Measurements from ENCODE around the gene TMEM156.
A peak's percentile ranks its signal among the peaks of the same experiment; 100 is the strongest.
"Not testable (repeated sequence)": the region's sequence is repeated elsewhere in the genome, so short reads cannot be mapped to it uniquely, and the experiment has no call there.

The TMEM156 gene

DNA sequence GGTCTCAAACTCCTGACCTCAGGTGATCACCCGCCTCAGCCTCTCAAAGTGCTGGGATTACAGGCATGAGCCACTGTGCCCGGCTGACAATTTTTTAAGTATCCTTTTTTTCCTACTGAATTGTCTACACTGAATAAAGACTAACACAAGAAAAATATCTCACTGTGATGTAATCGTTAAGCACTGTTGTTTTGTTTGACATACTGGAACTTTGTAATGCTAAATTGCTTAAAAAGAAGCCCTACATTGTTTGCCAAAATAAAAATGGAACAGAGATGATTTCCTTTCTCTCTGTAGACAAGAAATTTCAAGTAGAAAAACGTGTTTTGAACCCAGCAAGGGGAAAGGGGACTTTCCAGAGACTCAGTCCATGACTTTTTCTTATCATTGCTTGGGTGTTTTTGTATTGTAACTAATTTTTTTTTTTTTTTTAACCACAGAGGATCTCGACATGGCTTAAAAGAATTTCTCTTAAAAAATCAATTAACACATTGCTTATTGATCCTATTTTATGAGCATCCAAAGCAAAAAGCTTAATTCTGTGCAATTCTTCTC, 74.9 kb downstream of the TMEM156 start:
- DNase-seq (ENCODE audit: low spot score): no peak

DNA sequence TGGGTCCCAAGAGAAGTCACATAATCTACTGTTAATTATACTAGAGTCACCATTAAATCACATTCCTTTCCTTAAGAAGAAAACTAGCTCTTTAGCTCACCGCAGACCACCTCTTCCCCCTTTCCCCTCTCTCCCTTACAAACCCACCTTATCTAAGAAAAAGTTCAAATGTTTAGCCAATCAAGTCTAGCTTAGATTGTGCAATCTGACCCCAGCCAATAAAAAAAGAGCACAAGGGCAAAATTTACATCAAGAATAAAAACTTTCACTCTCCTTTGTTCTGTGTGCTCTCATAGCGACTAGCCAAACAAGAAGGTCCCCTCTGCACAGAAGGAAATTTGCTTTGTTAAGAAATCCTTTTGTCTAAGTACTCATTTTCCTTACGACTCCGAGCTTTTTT, 76.3 kb downstream of the TMEM156 start:
- no peak for DNase-seq (ENCODE audit: low spot score)

DNA sequence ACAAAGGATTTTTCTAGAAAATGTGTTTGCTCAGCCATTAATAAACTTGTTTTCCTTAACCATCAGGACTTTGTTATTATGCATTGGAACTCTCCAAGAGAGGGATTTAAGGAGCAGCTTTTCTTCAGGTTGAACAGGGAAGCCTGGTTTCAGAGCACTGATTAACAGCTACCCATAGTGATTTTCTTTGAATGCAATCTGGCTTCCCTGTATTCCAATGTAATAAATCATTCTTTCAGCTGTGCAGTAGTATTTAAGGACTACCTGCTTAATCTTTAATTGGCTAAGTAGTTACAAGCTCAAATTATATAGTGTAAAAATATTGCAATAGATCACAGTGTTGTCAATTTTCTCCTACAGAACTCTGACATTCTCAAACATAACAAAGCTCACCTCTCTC, 77.5 kb downstream of the TMEM156 start:
- DNase-seq (ENCODE audit: low spot score): no peak

DNA sequence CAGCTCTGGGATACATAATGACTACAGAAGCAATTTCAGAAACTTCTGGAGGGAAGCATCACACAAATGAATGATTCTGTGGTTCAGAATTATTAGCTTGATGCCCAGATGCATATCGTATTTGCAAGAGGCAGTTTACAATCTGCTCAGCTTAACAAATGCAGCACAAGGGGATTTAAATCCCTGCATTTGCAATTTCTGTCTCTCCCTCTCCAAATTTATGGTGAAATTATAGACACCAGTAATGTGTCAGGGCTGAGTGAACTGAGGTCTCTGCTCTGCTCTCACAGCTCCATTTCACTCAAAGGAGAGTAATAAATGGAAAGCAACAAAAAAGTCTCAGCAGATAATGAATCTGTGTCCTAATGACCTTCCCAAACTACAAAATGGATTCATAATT, 80.2 kb downstream of the TMEM156 start:
- no peak for DNase-seq (ENCODE audit: low spot score)

DNA sequence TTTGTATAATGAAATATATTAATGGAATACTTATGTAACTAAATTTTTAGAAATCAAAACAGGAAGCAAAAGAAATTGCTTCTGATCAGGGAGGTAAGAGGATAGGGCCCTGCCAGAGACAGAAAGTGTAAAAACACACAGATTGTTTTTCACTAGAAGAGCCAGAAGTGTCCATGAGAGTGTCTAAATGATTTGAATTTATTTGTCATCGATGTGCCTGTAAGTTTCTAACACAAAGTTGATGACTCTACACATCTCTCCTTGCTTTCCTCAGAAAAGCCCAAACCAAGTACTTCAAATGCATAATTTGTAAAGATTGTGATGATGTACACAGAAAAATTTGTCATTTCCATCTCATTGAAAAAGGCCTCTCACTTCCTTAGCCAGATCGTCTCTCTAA, 80.6 kb downstream of the TMEM156 start:
- DNase-seq (ENCODE audit: low spot score): no peak

DNA sequence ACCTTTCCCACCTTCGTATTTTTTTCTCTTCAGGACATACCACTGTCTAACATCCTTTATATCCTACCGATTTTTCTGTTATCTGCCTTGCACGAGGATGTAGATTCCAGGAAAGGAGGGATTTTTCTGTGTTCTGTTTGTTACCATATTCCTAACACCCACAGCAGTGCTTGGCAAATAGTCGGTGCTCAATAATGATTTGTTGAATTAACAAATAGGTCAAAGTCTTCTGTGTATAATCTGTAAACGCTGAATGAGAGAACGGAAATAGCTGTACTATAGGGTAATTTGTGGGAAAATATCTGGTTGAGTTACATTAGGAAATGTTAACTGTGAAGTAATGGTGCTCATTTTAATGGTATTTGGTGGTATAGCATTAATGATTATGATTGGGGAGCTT, 81.5 kb downstream of the TMEM156 start:
- no peak for DNase-seq (ENCODE audit: low spot score)

DNA sequence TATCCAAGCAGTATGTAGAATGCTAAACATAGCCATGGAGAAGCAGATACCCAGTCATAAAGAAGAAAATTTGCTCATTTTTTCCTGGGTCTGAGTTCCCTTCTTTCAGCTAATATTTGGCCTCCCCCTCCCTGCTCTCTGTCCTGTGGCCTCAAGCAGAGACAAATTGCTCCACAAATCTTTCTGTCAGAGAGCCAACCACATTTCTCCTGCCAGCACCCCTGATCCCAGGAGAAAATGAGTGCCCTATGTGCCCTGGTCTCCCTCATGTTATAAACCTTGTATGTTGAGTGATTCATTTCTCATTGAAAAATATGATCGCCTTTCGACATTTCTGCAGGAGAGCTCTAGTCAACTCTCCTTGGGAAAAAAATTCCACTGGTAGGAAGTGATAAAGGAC, 82.0 kb downstream of the TMEM156 start:
- no peak for DNase-seq (ENCODE audit: low spot score)

DNA sequence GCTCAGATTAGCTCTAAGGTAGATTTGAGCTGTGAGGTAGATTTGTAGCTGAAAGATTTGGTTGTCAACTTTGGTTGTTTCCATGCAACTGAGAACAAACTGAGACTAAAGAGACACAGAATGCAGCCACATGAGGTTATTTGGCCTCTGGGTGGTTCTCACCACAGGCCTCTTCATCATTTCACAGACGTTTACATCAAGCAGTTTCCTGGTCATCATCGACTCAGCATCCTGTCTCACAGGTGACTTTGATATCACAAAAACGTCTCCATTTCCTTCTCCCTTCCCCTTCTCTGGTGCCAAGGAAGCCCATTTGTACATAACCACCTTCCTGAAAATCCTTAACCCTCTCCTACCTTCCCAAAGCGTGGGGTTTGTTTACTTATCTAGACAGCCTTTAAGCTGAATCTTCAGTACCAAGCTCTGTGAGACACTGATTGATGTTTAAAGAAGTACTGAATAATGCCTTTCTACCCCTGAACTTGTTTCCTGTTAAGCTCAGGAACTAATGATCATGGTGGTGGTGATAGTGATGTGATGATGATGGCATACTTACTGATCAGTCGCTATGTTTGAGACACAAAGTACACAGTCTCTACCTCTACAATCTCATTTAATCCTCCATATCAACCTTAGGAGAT, 82.7 kb downstream of the TMEM156 start:
- DNase-seq (ENCODE audit: low spot score): no peak

DNA sequence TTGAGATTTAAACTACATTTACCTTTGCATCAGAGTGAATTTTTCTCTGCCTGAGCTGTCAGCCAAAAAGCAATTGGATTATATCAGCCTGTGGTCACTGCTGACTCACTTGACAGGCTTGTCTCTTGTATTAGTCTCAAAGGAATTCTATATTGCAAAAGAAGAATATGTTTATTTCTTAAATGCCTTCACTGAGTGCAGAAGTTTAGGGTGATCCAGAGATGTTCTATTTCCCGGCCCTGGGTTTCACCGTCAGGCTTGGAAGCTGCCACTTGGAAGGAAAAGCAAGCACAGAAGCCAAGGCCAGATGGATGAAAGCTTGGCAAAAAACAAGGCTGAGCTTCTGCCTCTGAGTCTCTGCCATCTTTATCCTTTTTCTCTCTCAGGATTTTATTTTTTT, 83.7 kb downstream of the TMEM156 start:
- DNase-seq (ENCODE audit: low spot score): peak; percentile 28

DNA sequence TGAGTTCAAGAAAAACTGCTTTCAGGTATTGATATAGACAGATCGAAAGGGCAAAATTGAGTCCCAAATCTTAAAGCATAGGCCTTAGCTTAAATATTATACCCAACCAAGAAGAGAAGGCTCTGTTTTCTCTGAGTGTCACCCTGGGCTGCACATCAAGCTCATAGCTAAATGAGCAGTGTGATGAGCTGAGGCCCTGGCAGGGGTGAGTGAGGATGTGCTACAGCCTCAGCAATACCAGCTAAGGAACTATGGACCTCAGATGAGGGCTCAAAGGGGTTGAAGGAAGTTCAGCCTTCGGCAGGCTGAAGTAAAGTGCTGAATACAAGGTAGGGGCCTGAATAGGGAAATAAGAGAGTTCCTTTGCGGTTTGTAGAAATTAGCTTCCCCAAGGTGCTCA, 85.3 kb downstream of the TMEM156 start:
- DNase-seq (ENCODE audit: low spot score): no peak

DNA sequence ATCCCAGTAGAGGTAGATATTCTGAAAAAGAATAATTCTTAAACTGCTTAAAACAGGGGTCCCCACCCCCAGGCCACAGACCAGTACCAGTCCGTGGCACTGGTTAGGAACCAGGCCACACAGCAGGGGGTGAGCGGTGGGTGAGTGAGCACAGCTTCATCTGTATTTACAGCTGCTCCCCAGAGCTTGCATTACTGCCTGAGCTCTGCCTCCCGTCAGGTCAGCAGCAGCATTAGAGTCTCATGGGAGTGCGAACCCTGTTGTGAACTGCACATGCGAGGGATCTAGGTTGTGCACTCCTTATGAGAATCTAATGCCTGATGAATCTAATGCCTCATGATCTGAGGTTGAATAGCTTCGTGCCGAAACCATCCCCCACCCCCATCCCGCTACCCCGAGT, 87.8 kb downstream of the TMEM156 start:
- no peak for DNase-seq (ENCODE audit: low spot score)

DNA sequence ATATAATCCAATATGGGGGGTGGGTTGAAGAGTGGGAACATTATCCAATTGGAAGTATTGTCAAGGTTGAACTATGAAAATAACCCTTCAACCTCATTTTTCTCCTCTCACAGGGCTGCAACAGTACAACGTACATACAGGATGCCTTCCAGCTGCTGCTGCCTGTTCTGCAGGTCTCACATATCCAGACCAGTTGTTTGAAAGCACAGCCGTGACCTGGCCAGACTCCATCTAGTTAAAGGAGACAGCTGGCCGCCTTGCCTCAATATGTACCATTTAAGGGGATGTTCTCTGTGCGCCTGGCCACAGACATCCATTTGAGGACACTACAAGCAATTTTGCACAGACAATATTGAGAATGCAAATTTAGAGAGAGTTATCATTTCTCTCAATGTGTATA, 88.9 kb downstream of the TMEM156 start:
- no peak for DNase-seq (ENCODE audit: low spot score)

DNA sequence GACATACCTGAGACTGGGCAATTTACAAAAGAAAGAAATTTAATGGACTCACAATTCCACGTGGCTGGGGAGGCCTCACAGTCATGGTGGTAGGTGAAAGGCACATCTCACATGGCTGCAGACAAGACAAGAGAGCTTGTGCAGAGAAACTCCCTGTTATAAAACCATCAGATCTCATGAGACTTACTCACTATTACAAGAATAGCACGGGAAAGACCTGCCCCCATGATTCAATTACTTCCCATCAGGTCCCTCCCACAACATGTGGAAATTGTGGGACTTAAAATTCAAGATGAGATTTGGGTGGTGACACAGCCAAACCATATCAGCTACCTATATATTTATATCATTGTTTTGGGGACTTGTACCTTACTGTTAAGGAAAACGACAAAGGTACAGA, 90.3 kb downstream of the TMEM156 start:
- not testable (repeated sequence) for DNase-seq (ENCODE audit: low spot score)

DNA sequence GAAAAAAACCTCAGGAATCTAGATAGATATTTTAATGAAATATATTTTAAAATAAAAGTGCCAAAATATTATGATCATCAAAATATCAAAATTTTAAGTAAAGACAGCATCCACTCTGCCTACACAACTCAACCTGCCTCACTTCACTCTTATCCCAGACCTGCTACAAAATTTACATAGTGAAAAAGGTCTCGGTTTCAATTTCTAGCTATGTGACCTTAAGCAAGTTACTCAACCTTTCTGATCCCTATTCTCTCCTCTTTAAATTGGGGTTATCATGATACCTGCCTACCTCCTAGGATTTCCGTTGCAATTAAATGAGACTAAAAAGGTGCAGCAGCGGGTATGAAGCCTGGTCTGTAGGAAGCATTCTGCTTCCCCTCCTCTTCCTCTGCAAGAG, 91.7 kb downstream of the TMEM156 start:
- no peak for DNase-seq (ENCODE audit: low spot score)

DNA sequence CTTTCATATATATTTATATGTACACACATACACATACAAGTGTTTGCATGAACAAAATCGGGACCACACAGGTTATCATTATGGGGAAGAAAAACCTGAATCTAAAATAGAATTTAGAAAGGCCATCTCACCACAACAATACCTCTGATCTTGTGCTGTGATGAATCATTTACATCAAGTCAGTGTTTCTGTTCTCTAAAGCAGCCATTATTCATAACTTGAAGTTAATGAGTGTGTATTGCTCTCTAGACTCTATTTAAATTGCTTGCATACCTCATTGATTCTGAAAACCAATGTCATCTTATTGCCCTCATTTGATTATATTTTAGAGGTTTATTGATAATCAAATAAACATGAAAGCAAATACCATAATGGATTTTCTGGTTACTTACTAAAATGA, 93.0 kb downstream of the TMEM156 start:
- no peak for DNase-seq (ENCODE audit: low spot score)

DNA sequence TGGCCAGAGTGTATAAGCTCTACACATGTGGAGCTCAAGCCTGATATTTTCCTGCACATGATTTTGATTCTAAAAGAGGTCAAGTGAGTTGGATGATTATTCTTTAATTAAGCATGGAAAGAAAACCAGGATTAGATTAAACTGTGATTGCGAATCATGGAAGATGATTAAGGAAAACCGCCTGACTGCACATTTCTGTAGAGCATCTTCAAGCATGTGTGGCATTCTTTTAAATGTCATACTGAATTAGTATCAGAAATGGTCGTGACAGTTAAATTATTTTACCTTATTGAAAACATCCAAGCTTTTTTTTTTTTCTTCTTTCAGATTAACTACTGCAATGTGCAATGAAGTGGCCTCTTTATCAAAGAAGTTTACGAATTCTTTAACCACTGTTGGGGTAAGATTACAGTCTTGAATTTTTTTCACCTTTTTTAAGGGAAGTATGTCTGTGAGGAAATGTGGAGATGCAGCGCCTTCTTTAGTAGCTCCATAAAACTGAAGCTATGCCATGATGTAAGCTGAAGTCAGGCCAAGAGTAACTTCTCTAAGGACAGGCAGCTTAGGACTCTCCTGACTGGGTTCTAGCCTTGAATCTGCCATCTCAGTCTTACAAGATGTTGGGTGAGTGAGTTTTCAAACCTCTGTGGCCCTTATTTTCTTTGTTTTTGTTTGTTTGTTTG, 96.7 kb downstream of the TMEM156 start:
- no peak for DNase-seq (ENCODE audit: low spot score)

DNA sequence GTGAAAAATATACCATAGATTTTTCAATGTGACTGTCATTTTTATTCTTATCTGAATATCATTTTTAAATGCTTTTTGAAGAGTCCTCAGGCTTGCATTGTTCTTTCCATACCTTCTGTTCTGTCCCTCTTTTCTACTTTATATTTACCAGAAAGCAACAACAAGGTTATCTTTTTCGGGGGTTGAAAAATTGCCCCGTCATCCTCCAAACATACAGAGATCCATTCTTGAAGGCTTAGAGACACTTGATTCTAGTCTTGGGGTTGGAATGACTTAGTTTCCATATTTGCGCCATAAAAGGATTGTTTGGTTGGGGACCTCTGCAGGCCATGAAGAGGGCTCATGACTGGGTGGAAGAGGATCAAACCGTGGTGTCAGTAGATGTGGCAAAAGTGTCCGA, 101.1 kb downstream of the TMEM156 start:
- DNase-seq (ENCODE audit: low spot score): no peak

DNA sequence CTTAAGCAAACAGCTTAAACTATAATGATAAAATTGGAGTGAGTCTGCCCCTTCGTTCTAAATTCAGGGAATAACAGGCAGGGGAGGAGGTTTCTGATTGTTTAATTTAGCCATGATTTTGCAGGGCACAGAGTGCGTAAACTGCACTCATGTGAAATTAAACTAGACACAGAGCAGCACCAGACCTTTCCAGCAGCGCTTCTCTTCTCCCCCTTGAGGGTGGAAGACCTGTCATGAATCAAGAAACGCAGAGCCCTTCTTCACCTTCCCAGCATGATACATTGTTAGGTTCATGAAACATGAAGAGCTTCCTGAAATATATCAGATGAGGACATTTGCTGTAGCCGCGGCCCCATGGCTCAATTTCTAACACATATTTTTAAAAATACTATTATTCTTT, 101.5 kb downstream of the TMEM156 start:
- no peak for DNase-seq (ENCODE audit: low spot score)

DNA sequence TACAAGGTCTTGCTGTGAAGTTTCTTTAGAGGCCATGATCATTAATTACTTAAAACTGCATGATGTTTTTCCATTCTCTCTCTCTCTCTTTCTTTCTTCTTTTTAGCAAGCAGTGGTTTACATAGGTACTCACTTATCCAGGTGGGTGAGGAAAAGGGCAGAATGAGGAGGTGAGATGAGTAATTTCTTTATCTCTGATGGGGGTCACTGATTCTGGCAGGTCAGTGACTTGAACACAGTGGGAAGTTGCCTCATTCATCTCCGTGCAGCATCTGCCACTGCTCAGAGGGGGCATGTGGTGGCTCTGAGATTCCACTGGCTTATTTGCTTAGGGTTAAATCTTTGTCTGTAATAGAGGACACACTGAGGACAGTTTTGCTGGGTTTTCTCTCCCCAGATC, 102.0 kb downstream of the TMEM156 start:
- DNase-seq (ENCODE audit: low spot score): no peak

DNA sequence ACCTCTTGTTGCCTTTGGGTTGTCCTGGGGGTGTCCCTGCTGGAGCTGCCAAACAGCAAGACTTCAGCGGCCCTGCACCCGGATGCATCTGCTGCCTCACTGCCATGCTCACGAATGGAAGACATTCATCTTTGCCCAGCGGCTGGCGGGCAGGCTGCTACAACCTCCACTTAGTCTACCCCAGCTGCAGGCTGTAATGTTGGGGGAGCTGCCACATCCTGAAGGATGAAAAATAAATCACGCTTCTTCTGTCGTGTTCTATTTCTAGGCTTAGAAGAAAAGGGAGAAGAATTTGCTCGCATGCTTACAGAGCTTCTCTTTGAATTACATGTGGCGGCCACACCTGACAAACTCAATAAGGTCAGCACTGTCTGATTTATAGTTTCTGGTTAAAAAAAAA, 103.2 kb downstream of the TMEM156 start:
- DNase-seq (ENCODE audit: low spot score): no peak

DNA sequence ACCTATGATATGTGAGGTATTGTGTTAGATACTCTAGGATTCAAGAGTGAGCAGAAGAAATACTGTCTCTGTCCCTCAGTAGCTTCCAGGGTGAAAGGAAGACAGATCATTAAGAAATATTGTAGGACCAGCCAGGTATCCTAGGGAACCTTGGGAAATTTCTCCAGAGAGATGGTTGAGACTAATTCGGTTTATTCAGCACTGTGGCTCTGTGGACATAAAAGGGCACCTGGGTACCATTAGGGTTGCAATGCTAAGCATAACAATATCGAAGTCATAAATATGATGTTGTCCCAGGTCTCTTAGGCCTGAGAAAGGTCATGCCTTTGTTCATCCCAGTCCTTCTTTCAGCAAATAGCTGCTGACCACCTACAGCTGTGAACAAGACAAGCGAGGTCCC, 103.6 kb downstream of the TMEM156 start:
- DNase-seq (ENCODE audit: low spot score): no peak

DNA sequence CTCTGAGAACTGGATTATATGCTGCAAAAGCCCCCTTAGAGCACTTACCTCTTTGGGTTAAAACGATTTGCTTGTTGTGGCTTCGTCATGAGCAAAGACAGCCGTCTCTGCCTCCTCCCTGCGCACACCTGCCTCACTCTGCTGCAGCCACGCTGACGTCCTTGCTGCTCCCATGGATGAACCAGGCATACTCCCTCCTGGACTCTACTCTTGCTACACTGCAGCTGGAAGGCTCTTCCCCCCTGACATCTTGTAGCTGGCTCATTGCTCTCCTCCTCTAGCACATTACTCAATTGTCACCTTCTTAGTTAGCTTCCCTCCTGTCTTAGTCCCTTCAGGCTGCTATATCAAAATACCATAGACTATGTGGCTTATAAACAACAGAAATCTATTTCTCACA, 105.3 kb downstream of the TMEM156 start:
- DNase-seq (ENCODE audit: low spot score): no peak

DNA sequence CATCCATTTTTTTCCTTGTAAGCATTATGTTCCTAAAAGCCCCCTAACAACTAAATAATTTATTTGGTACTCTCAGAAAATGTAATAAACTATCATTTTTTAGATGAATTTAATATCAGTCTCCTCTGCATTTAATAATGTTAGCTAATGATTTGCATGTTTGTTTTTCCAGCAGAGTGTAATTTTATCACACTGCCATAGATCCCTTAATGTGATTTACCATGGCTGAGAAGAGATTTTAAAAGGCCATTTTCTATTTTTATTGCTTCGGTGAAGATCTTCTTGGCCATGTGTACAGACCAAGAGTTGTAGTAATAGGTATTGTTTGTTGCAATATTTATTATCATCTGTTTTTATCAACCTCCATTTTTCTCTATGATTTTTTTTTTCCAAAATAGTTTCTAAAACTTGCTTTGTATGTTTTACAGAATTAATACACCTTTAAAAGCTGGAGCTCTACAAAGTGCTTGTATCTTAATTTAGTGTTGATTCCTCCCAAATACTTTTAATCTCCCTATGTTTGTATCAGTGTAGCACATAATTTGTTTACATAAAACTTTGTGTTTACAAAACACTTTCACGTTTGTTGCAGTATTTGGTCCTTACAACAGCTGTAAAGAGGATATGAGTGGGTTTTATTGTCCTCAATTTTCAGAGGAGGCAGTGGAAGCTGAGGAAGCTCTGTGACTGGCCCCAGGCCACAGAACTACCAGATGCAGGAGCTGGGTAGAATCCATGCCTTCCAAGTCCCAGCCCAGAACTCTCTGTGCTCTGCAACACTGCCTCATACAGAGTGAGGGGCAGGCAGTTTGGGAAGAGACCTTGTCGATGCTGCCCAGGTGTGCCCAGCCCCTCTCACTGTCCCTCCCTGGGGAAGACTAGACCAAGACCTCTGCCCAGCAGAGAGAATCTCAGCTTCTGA, 106.5 kb downstream of the TMEM156 start:
- no peak for DNase-seq (ENCODE audit: low spot score)

Data from SW480 (cell line).